ENCODE data around the gene GRIK4.

The GRIK4 gene

GRCh38 chr11:120514541-120515121 is 3.1 kb downstream of the GRIK4 start:
- no peak overlapping the region for H3K4me3 ChIP-seq (ENCODE audit: low read depth, low read length)
- TF ChIP-seq, protein P1, sequence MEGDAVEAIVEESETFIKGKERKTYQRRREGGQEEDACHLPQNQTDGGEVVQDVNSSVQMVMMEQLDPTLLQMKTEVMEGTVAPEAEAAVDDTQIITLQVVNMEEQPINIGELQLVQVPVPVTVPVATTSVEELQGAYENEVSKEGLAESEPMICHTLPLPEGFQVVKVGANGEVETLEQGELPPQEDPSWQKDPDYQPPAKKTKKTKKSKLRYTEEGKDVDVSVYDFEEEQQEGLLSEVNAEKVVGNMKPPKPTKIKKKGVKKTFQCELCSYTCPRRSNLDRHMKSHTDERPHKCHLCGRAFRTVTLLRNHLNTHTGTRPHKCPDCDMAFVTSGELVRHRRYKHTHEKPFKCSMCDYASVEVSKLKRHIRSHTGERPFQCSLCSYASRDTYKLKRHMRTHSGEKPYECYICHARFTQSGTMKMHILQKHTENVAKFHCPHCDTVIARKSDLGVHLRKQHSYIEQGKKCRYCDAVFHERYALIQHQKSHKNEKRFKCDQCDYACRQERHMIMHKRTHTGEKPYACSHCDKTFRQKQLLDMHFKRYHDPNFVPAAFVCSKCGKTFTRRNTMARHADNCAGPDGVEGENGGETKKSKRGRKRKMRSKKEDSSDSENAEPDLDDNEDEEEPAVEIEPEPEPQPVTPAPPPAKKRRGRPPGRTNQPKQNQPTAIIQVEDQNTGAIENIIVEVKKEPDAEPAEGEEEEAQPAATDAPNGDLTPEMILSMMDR (conservative IDR thresholded peaks at IDR 0.05; ENCODE audit: low read depth, low read length), result no peak
- no peak for DNase-seq (ENCODE audit: low read depth)

DNA sequence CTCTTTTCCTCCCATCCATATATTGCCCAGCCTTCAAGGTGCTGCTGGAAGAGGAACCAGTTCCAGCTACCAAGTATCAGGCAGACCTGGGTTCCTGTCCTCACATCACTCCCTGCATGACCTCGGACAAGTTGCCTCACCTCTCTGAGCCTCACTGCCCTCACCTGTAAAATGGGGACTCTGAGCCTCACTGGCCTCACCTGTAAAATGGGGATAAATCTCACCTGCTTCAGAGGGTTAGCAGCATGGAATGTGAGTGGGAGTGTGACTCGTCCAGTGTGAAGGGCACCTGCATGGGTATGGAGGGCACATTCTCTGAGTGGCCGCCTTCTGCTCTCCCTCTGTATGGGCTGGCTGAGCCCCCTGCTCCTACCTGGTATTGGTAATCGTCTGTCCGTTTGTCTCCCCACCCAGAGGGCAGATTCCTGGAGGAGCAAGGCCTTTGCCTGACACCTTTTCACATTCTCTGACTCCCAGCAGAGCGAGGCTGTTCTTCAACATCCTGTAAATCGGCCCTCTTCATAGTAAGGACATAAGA is 3.7 kb downstream of the GRIK4 start:
- DNase-seq (ENCODE audit: low read depth), result no peak
- H3K4me3 ChIP-seq (ENCODE audit: low read depth, low read length), result no peak overlapping the region
- TF ChIP-seq, protein P1 (conservative IDR thresholded peaks at IDR 0.05; ENCODE audit: low read depth, low read length), result no peak

- TF ChIP-seq, protein P1 (conservative IDR thresholded peaks at IDR 0.05; ENCODE audit: low read depth, low read length), result no peak
- DNase-seq (ENCODE audit: low read depth), result no peak
- no peak overlapping the region for H3K4me3 ChIP-seq (ENCODE audit: low read depth, low read length)
Measured at GRCh38 chr11:120516461-120517389, 5.2 kb downstream of the GRIK4 start.

GRCh38 chr11:120517390-120517761 is 5.8 kb downstream of the GRIK4 start:
- H3K4me3 ChIP-seq (ENCODE audit: low read depth, low read length), result no peak overlapping the region
- TF ChIP-seq, protein P1 (conservative IDR thresholded peaks at IDR 0.05; ENCODE audit: low read depth, low read length), result no peak
- no peak for DNase-seq (ENCODE audit: low read depth)

DNA sequence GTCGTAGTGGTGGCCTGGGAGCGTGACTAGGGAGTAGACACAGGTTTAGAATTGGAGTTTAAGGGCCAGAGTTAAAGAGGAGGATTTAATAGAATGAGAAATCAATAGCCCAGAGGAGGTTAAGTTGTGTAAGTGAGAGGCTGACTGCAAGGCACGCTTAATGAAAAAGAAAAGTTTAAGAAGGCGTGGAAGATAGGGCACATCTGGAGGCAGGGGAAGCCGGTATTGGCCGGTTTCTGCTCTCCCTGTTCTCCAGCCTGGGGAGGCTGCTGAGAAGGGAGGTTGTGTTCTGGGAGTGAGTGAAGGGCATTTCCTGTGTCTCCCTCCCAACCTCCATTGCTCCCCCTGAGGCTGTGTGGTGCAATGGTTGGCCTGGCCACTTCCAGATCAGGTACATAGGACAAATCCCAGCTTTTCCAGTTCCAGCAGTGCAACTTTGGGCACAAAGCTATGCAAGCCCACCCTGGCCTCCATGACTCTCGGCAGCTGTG is 6.3 kb downstream of the GRIK4 start:
- no peak overlapping the region for H3K4me3 ChIP-seq (ENCODE audit: low read depth, low read length)
- TF ChIP-seq, protein P1 (conservative IDR thresholded peaks at IDR 0.05; ENCODE audit: low read depth, low read length), result no peak
- DNase-seq (ENCODE audit: low read depth), result no peak

GRCh38 chr11:120518356-120518755 is 6.8 kb downstream of the GRIK4 start:
- H3K4me3 ChIP-seq (ENCODE audit: low read depth, low read length), result no peak overlapping the region

More at GRCh38 chr11:120518356-120518755, 6.8 kb downstream of the GRIK4 start:
- TF ChIP-seq, protein P1 (conservative IDR thresholded peaks at IDR 0.05; ENCODE audit: low read depth, low read length), result no peak
- DNase-seq (ENCODE audit: low read depth), result no peak

Measured in choroid plexus epithelial cell (primary cell).